ENCODE data around the gene ZC2HC1C. TPM values are rescaled to one million over a fixed set of nuclear protein-coding genes. Genes with fewer than 3 reads are reported as not detected.
A peak's percentile ranks its signal among the peaks of the same experiment; 100 is the strongest.

The ZC2HC1C gene
- total RNA-seq, 2 donors from 2014 or later: 4.8 to 10.5 TPM

DNA sequence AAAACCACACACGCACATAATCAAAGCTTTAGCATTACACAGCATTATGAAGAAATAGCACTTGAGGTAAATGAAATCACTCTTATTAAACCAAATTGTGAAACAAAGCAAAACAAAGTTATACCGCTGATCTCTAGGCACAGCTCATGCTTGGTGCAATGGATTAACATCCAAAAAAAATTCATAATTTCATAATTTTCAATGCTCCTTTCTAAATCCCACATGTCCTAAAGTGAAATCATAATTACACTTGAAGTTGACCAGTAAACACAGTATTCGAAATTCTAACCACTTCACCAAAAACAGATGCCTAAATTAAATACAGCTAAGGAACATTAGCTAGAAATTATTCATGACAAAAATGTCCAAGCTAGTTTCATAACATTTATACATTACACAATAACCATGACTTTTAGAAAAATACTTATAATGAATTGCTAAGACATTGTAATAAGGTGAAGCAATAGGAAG is 19.7 kb upstream of the ZC2HC1C start:
- TF ChIP-seq, protein P1, sequence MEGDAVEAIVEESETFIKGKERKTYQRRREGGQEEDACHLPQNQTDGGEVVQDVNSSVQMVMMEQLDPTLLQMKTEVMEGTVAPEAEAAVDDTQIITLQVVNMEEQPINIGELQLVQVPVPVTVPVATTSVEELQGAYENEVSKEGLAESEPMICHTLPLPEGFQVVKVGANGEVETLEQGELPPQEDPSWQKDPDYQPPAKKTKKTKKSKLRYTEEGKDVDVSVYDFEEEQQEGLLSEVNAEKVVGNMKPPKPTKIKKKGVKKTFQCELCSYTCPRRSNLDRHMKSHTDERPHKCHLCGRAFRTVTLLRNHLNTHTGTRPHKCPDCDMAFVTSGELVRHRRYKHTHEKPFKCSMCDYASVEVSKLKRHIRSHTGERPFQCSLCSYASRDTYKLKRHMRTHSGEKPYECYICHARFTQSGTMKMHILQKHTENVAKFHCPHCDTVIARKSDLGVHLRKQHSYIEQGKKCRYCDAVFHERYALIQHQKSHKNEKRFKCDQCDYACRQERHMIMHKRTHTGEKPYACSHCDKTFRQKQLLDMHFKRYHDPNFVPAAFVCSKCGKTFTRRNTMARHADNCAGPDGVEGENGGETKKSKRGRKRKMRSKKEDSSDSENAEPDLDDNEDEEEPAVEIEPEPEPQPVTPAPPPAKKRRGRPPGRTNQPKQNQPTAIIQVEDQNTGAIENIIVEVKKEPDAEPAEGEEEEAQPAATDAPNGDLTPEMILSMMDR (IDR thresholded peaks at IDR 0.05): no peak
- H3K4me3 ChIP-seq: no peak overlapping the region
- H3K4me1 ChIP-seq: peaks cover 0 to 25% of the 10 kb centered on the region in 2 donors
- DNase-seq (ENCODE audit: low spot score): no peak
- H3K27me3 ChIP-seq: no peaks in the 10 kb centered on the region
- no peaks in the 10 kb centered on the region for H3K36me3 ChIP-seq
- no peaks in the 10 kb centered on the region for H3K9me3 ChIP-seq
- peak overlapping the region; percentile 33 to 93 for H3K27ac ChIP-seq

DNA sequence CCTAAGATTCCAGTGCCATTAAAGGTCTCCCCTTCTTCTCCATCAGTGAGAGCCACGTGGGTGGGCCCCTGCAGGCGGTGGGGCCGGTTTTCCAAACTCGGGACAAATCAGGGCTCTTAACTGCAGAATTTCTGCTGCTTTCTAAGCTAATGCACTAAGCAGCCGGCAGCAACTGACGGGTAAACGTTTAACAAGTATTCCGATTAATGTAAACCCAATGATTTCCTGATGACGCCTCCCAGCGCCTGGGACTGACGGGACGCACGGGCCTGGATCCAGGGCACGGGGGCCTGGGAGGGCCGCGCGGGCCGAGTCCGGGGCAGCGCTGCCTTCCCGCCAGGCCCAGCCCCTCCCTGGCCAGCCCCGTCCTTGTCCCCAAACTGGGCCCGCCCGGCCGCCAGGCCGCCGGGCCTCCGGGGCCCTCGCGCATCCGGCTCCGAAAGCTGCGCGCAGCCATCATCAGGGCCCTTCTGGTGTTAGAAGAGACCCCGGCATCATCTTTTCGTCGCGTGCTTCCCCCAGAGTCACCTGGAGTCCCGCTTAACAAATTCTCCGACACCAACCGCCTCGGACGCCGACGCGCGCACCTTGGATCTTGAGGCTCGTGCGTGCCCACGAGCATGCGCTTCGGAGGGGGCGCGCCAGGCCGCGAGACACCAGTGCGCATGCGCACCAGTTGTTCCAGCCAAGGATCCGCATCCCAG is 18.4 kb upstream of the ZC2HC1C start, which contains the start of gene MLH3:
Gene MLH3 (minus strand): TSS at position 616 of the 704 bp plus-strand sequence. CDS start 1,812 bp downstream, outside the sequence.
- no peaks in the 10 kb centered on the region for H3K27me3 ChIP-seq
- H3K36me3 ChIP-seq: no peaks in the 10 kb centered on the region
- H3K4me3 ChIP-seq: peak within 1 kb of the TSS; percentile 50 to 67
- peak within 1 kb of the TSS; percentile 90 to 93 for H3K27ac ChIP-seq
- H3K9me3 ChIP-seq: no peaks in the 10 kb centered on the region
- H3K4me1 ChIP-seq: peaks cover 0 to 22% of the 10 kb centered on the region in 2 donors
- TF ChIP-seq, protein P1 (IDR thresholded peaks at IDR 0.05): peak in 1 of 2 donors; percentile 30
- peak; percentile 85 for DNase-seq (ENCODE audit: low spot score)

DNA sequence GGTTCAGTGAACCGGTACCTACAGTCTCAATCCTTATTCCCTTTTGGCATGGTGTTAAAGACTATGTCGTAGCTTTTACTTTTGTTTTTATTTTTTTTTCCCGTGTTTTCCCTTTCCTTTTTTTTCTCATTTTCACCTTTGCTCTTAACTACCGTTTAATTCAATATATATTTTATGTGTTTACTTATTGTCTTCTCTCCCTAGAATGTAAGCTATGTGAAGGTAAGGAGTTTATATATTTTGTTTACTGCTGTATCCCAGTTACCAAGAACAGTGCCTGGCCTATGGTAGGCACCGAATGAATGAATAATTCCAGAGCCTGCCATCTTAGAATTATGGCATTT is 17.9 kb upstream of the ZC2HC1C start:
- H3K4me1 ChIP-seq: peaks cover 0 to 22% of the 10 kb centered on the region in 2 donors
- H3K27ac ChIP-seq: peak overlapping the region; percentile 90 to 93
- no peaks in the 10 kb centered on the region for H3K27me3 ChIP-seq
- H3K4me3 ChIP-seq: peak overlapping the region; percentile 50 to 67
- TF ChIP-seq, protein P1 (IDR thresholded peaks at IDR 0.05): no peak
- no peak for DNase-seq (ENCODE audit: low spot score)
- no peaks in the 10 kb centered on the region for H3K9me3 ChIP-seq
- H3K36me3 ChIP-seq: no peaks in the 10 kb centered on the region

DNA sequence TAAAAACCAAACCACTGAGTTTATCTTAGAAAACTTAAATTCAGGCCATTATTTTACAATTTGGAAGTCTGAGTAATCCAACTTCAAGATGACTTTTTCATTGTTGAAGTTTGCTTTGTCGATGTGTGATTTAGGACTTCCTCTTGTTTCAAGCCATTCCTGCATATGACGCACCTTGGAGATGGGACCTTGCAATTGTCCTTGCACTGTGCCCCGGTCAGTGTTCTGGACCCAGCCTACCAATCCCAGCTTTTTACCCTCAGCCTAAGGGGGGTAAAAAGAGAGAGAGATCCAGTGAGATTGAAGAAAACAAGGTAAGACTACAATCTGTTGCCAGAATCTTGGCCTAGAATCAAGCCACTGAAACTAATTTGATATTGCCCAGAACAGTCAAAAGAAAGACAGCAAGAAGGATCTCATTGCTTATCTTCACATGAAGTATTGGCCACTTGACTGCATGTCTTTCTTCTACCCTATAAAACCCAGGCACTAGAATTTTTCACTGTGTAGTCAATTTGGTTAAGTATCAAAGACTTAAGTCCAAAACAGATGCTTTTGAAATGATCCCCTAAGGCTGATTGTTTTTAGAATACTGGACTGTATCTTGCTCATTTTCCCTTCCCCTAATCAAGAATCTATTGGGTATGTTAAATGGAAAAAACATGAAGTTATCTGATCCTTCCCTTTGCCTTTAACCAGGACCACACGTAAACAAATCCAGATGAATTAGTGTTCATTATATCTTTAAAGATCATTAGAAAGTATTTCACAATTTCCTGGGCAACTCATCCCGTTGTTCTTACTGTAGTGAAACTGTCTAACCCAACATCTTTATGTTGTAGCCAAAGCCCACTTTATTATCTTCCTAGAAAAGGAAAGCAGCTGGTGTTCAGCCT is 15.8 kb upstream of the ZC2HC1C start:
- no peak for DNase-seq (ENCODE audit: low spot score)
- no peaks in the 10 kb centered on the region for H3K9me3 ChIP-seq
- TF ChIP-seq, protein P1 (IDR thresholded peaks at IDR 0.05): no peak
- no peaks in the 10 kb centered on the region for H3K27me3 ChIP-seq
- H3K27ac ChIP-seq: no peak overlapping the region
- H3K4me1 ChIP-seq: peaks cover 0 to 19% of the 10 kb centered on the region in 2 donors
- no peak overlapping the region for H3K4me3 ChIP-seq
- no peaks in the 10 kb centered on the region for H3K36me3 ChIP-seq

DNA sequence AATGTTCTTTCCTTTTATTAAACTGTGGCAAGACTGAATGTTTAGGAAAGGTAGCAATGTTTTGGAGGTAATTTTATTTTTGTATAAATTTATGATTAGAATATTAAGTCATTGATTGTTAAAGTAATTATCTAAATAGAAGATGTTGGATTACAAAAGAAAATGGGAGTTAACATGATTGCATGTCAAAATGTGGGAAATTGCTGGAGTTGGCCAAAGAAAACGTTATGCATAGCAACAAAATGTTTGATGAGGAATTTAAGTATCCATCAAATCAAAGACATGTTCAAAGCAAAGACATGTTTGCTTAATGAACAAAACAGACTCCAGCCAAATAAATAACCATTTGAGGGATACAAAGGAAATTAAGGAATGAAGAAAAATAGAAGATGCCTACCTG is 15.0 kb upstream of the ZC2HC1C start:
- H3K36me3 ChIP-seq: no peaks in the 10 kb centered on the region
- H3K4me3 ChIP-seq: no peak overlapping the region
- H3K27me3 ChIP-seq: no peaks in the 10 kb centered on the region
- no peaks in the 10 kb centered on the region for H3K9me3 ChIP-seq
- H3K27ac ChIP-seq: no peak overlapping the region
- no peak for DNase-seq (ENCODE audit: low spot score)
- H3K4me1 ChIP-seq: peaks cover 0 to 12% of the 10 kb centered on the region in 2 donors
- TF ChIP-seq, protein P1 (IDR thresholded peaks at IDR 0.05): no peak

All from right atrium auricular region (tissue), 2 donors.